Activated CD4-positive, CD25-positive, alpha-beta regulatory T cell treated with anti-CD3 and anti-CD28 coated beads, Interleukin-2, amount 50 U/mL, for 72 hours (primary cell): ENCODE measurements around the gene BLOC1S1.
"Not testable (repeated sequence)": the region's sequence is repeated elsewhere in the genome, so short reads cannot be mapped to it uniquely, and the experiment has no call there.

ENCODE experiments used
- DNase-seq: peaks from one replicate; pipeline ENCODE4 v3.0.0; 2021

BLOC1S1 gene

GRCh38 chr12:55746174-55746912, 30.5 kb downstream of the BLOC1S1 start:
- no peak for DNase-seq

- DNase-seq: no peak
Observed at GRCh38 chr12:55746913-55747231, 31.0 kb downstream of the BLOC1S1 start.

GRCh38 chr12:55748230-55748993, 32.6 kb downstream of the BLOC1S1 start:
- DNase-seq: no peak

- DNase-seq: no peak
Observed at GRCh38 chr12:55755246-55755645, 39.4 kb downstream of the BLOC1S1 start.

GRCh38 chr12:55757701-55758100, 41.9 kb downstream of the BLOC1S1 start:
- DNase-seq: no peak

- DNase-seq: not testable (repeated sequence)
Observed at GRCh38 chr12:55758575-55758974, 42.7 kb downstream of the BLOC1S1 start.

- no peak for DNase-seq
Observed at GRCh38 chr12:55760663-55761062, 44.8 kb downstream of the BLOC1S1 start.

- DNase-seq: no peak
Observed at GRCh38 chr12:55762646-55763045, 46.8 kb downstream of the BLOC1S1 start.

GRCh38 chr12:55765736-55766290, 50.0 kb downstream of the BLOC1S1 start:
- no peak for DNase-seq

- DNase-seq: no peak
Observed at GRCh38 chr12:55767156-55767555, 51.3 kb downstream of the BLOC1S1 start.
